HepG2 (cell line): Measurements from ENCODE around the gene HPRT1. TPM values are rescaled to one million over a fixed set of nuclear protein-coding genes. Genes with fewer than 3 reads are reported as not detected.

Source experiments
- ATAC-seq: fragments of 200-7000 bp; cut with Tn5 transposase; 3 replicates; pipeline ENCODE4 v1.9.1; 2020; ENCODE audit warnings: mild to moderate bottlenecking, moderate library complexity
- BruUV-seq: library from RNA; stranded (reverse); fragments of 400-500 nt; replicated peaks from 2 replicates; lab custom pipeline; 2021; lab: Mats Ljungman, UMichigan
- CTCF ChIA-PET: fragments of 300-600 bp; formaldehyde crosslinking; extraction: SDS; loops from one replicate; lab custom pipeline; 2021; ENCODE audit warnings: low total read pairs, inconsistent platforms, low intra/inter-chr PET ratio; lab: Yijun Ruan, JAX
- POLR2A ChIA-PET: fragments of 350-600 bp; sonication (Branson Sonifier 250); formaldehyde crosslinking; loops from one replicate; lab custom pipeline; 2020; ENCODE audit warnings: antibody characterized with exemption, inconsistent platforms; lab: Yijun Ruan, JAX
- DNase-seq: peaks from one replicate; pipeline ENCODE4 v3.0.0-alpha.2; 2015; ENCODE audit warnings: low spot score
- FAIRE-seq: peaks from 3 replicates; lab custom pipeline; 2011; peaks lifted over from hg19 to GRCh38; lab: Jason Lieb, UNC
- H2AFZ ChIP-seq: one replicate; pipeline ENCODE4 v1.6.1; 2011; ENCODE audit warnings: low read length, inconsistent platforms
- H3K27ac ChIP-seq: fragments of 300-600 bp; 3 replicates; pipeline ENCODE4 v1.8.0; 2011; ENCODE audit warnings: mixed run types, mild to moderate bottlenecking, mixed read lengths, low read length, inconsistent platforms; ENCODE audit not compliant: insufficient read depth; ENCODE audit errors: extremely low read length
- H3K27me3 ChIP-seq, 2 experiments: fragments of 200-600 bp in 1 of 2; 2 replicates in 1 of 2; 3 replicates in 1 of 2; pipeline versions ENCODE4 v1.6.0 to v1.8.0; 2011; ENCODE audit warnings: low read length in 2 of 2, mild to moderate bottlenecking in 2 of 2, moderate library complexity in 2 of 2, inconsistent platforms in 1 of 2; ENCODE audit not compliant: insufficient read depth in 2 of 2, control insufficient read depth in 1 of 2
- H3K36me3 ChIP-seq, 2 experiments: fragments of 200-600 bp in 1 of 2; replicated peaks in 1 of 2; 2 replicates in 1 of 2; 3 replicates in 1 of 2; pipeline versions ENCODE4 v1.5.1 to v1.8.0; 2011; ENCODE audit warnings: low read length in 2 of 2, inconsistent platforms in 1 of 2; ENCODE audit not compliant: insufficient read depth in 2 of 2, control insufficient read depth in 1 of 2
- H3K4me1 ChIP-seq: 2 replicates; pipeline ENCODE4 v1.5.1; 2012; ENCODE audit warnings: low read length, inconsistent platforms; ENCODE audit not compliant: insufficient read depth
- H3K4me2 ChIP-seq: 2 replicates; pipeline ENCODE4 v1.6.0; 2011; ENCODE audit warnings: low read depth, low read length, inconsistent platforms
- H3K4me3 ChIP-seq, 3 experiments: fragments of 200-600 bp in 1 of 3; sonication (generic), shearing (Covaris generic) in 1 of 3; replicated peaks in 1 of 3; 2 replicates each; pipeline ENCODE4 v1.5.1; 2011 to 2016; ENCODE audit warnings: low read length in 3 of 3, inconsistent platforms in 2 of 3, low read depth in 2 of 3, mild to moderate bottlenecking in 2 of 3, control low read depth in 1 of 3, mixed read lengths in 1 of 3; ENCODE audit not compliant: insufficient read depth in 1 of 3
- H3K79me2 ChIP-seq: one replicate; pipeline ENCODE4 v1.6.1; 2011; ENCODE audit warnings: low read length, inconsistent platforms; ENCODE audit not compliant: insufficient read depth
- H3K9ac ChIP-seq: 2 replicates; pipeline ENCODE4 v1.6.0; 2011; ENCODE audit warnings: mild to moderate bottlenecking, low read depth, low read length, inconsistent platforms; ENCODE audit not compliant: insufficient read depth
- H3K9me3 ChIP-seq: 2 replicates; pipeline ENCODE4 v1.5.1; 2012; ENCODE audit warnings: mild to moderate bottlenecking, low read length
- H4K20me1 ChIP-seq: 2 replicates; pipeline ENCODE4 v1.6.0; 2011; ENCODE audit warnings: inconsistent platforms, mild to moderate bottlenecking, low read length, moderate library complexity; ENCODE audit not compliant: insufficient read depth
- DNMT1 ChIP-seq: sonication (generic); formaldehyde crosslinking; IDR thresholded peaks from 2 replicates; pipeline ENCODE4 v1.5.1; 2020; ENCODE audit warnings: mild to moderate bottlenecking, missing genetic modification reagents
- PAX8 ChIP-seq: sonication (generic); formaldehyde crosslinking; IDR thresholded peaks from 2 replicates; pipeline ENCODE4 v1.8.0; 2022; ENCODE audit warnings: mild to moderate bottlenecking, missing genetic modification reagents, borderline replicate concordance
- ZNF138 ChIP-seq: sonication (generic); formaldehyde crosslinking; IDR thresholded peaks from 2 replicates; pipeline ENCODE4 v1.5.0; 2020; ENCODE audit warnings: mild to moderate bottlenecking, low read depth, missing genetic modification reagents
- ZNF232 ChIP-seq: sonication (generic); formaldehyde crosslinking; IDR thresholded peaks from 2 replicates; pipeline ENCODE4 v1.4.0; 2020; ENCODE audit warnings: missing genetic modification reagents, borderline replicate concordance
- ZNF235 ChIP-seq: sonication (generic); formaldehyde crosslinking; IDR thresholded peaks from 2 replicates; pipeline ENCODE4 v1.8.1; 2023; ENCODE audit warnings: mild to moderate bottlenecking, missing genetic modification reagents, borderline replicate concordance
- ZNF329 ChIP-seq: sonication (generic); formaldehyde crosslinking; IDR thresholded peaks from 2 replicates; pipeline ENCODE4 v1.9.0; 2021; ENCODE audit warnings: low read depth, mild to moderate bottlenecking, missing genetic modification reagents
- ZNF430 ChIP-seq: sonication (generic); formaldehyde crosslinking; IDR thresholded peaks from 2 replicates; pipeline ENCODE4 v1.9.0; 2021; ENCODE audit warnings: mild to moderate bottlenecking, missing genetic modification reagents
- WGBS: methylation state at CpG from one replicate; pipeline ENCODE4 v1.1.6; 2017; ENCODE audit warnings: low lambda C conversion rate; 5-methylcytosine and 5-hydroxymethylcytosine counted together
- in situ Hi-C: cut with HindIII; loops from 2 replicates; pipeline ENCODE4 v1.10.0; 2017; ENCODE audit warnings: low pct_unique_long_range_greater_than_20kb; ENCODE audit not compliant: extremely low pct_ligation_motif_present
- intact Hi-C: fragments of 100-400 bp; cut with micrococcal nuclease; formaldehyde crosslinking; loops from one replicate; pipeline ENCODE4 v1.10.0; 2022; ENCODE audit not compliant: unreplicated experiment
- polyA plus RNA-seq, 8 experiments: library from polyadenylated mRNA; depleted of rRNA in 3 of 8; stranded (reverse) in 7 of 8; unstranded in 1 of 8; fragments of >200 nt; fragmentation: Illumina TruSeq in 4 of 8; extraction: Trizol in 4 of 8; gene quantifications; 2 replicates each; pipeline versions ENCODE4 v1.2.1 to v1.2.3, GENCODE V29; 2011 to 2016; ENCODE audit warnings: low read depth in 4 of 8, missing spikeins in 1 of 8, mixed read lengths in 1 of 8; ENCODE audit not compliant: insufficient read depth in 1 of 8
- total RNA-seq, 5 experiments: library from RNA; depleted of rRNA; stranded (reverse); fragments of >200 nt; fragmentation: Illumina TruSeq; extraction: Trizol; gene quantifications; 2 replicates each; pipeline ENCODE4 v1.2.3, GENCODE V29; 2016; ENCODE audit warnings: low read depth in 1 of 5
- TF ChIP-seq, protein P1 (sequence below): sonication (generic); formaldehyde crosslinking; IDR thresholded peaks from 2 replicates; pipeline ENCODE4 v1.5.0; 2020; ENCODE audit warnings: mild to moderate bottlenecking, missing genetic modification reagents, borderline replicate concordance
- TF ChIP-seq, protein P2 (sequence below): sonication (generic); formaldehyde crosslinking; IDR thresholded peaks from 2 replicates; pipeline ENCODE4 v1.5.0; 2020; ENCODE audit warnings: mild to moderate bottlenecking, missing genetic modification reagents

HPRT1 gene
- total and polyA plus RNA-seq, 2 of the 13 experiments (the other 11 are each of a cell fraction or from before 2014, with no cell fraction given), result 4.6 to 25.2 TPM

DNA sequence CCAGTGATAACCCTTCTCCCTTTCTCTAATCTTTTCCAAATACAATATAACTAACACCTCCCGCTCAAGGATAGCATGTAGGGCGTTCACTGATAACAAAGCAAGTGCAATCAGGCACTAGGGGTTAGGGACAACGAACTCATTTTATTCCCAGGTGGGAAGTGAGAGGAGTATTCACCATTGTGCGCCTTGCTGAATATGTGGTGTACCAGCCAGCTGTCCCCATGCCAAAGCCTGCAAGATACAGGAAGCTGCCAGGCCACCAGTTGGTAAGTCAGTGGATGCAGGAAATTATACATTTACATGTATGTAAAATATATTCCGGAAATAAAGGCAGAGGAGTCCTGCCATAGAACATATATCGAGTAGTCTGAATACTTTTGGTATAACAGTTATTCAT, 6.3 kb upstream of the HPRT1 start:
- Histone ChIP-seq H4K20me1 (no peaks in the 10 kb centered on the region), H3K4me1 (no peaks in the 10 kb centered on the region), H3K9ac (no peak overlapping the region), H3K27ac (no peak overlapping the region), H3K79me2 (no peaks in the 10 kb centered on the region), H3K36me3 (no peaks in the 10 kb centered on the region), H3K4me3 (no peak overlapping the region), H3K4me2 (no peak overlapping the region), H3K9me3 (no peaks in the 10 kb centered on the region), H2AFZ (no peak overlapping the region), H3K27me3 (no peaks in the 10 kb centered on the region)
- 34% methylated on average over 4 of the region's 6 CpGs for WGBS
- no peak for DNase-seq
- intact Hi-C loops, result no loop called here
- FAIRE-seq, result no peak
- POLR2A ChIA-PET, result no interaction called here
- CTCF ChIA-PET, result no interaction called here
- no TSS peak for BruUV-seq
- in situ Hi-C loops, result no loop called here
- ATAC-seq, result no peak
- no peak for TF ChIP-seq ZNF235 (CRISPR knock-in tag)
- no peak for TF ChIP-seq ZNF430
- TF ChIP-seq, protein P1, sequence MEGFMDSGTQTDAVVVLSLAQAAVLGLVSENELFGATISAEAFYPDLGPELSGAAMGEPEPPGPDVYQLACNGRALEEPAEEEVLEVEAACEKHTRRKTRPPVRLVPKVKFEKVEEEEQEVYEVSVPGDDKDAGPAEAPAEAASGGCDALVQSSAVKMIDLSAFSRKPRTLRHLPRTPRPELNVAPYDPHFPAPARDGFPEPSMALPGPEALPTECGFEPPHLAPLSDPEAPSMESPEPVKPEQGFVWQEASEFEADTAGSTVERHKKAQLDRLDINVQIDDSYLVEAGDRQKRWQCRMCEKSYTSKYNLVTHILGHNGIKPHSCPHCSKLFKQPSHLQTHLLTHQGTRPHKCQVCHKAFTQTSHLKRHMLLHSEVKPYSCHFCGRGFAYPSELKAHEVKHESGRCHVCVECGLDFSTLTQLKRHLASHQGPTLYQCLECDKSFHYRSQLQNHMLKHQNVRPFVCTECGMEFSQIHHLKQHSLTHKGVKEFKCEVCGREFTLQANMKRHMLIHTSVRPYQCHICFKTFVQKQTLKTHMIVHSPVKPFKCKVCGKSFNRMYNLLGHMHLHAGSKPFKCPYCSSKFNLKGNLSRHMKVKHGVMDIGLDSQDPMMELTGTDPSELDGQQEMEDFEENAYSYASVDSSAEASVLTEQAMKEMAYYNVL (CRISPR knock-in tag), result no peak
- TF ChIP-seq DNMT1 (CRISPR knock-in tag), result no peak
- no peak for TF ChIP-seq PAX8 (CRISPR knock-in tag)
- no peak for TF ChIP-seq ZNF138 (CRISPR knock-in tag)
- TF ChIP-seq ZNF329 (CRISPR knock-in tag), result no peak
- TF ChIP-seq, protein P2, sequence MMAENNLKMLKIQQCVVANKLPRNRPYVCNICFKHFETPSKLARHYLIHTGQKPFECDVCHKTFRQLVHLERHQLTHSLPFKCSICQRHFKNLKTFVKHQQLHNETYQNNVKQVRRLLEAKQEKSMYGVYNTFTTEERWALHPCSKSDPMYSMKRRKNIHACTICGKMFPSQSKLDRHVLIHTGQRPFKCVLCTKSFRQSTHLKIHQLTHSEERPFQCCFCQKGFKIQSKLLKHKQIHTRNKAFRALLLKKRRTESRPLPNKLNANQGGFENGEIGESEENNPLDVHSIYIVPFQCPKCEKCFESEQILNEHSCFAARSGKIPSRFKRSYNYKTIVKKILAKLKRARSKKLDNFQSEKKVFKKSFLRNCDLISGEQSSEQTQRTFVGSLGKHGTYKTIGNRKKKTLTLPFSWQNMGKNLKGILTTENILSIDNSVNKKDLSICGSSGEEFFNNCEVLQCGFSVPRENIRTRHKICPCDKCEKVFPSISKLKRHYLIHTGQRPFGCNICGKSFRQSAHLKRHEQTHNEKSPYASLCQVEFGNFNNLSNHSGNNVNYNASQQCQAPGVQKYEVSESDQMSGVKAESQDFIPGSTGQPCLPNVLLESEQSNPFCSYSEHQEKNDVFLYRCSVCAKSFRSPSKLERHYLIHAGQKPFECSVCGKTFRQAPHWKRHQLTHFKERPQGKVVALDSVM (CRISPR knock-in tag), result no peak
- no peak for TF ChIP-seq ZNF232 (CRISPR knock-in tag)
